HepG2 (cell line): Measurements from ENCODE around the gene NCOA5. TPM values are rescaled to one million over a fixed set of nuclear protein-coding genes. Genes with fewer than 3 reads are reported as not detected.
A peak's percentile ranks its signal among the peaks of the same experiment; 100 is the strongest.

Source experiments
- ARNT2 ChIP-seq: sonication (generic); formaldehyde crosslinking; IDR thresholded peaks from 2 replicates; pipeline ENCODE4 v1.8.0; 2022; ENCODE audit warnings: mild to moderate bottlenecking, low read depth, missing genetic modification reagents, moderate library complexity
- CCDC6 ChIP-seq: sonication (generic); formaldehyde crosslinking; IDR thresholded peaks from 2 replicates; pipeline ENCODE4 v1.8.1; 2022; ENCODE audit warnings: mild to moderate bottlenecking, missing genetic modification reagents, moderate library complexity
- FOXK1 ChIP-seq: sonication (generic); formaldehyde crosslinking; IDR thresholded peaks from 2 replicates; pipeline ENCODE4 v1.4.0; 2020; ENCODE audit warnings: low read depth, missing genetic modification reagents, borderline replicate concordance
- GABPA ChIP-seq, 2 experiments: IDR thresholded peaks; 2 replicates each; pipeline ENCODE4 v1.6.1; 2011 to 2016; ENCODE audit warnings: low read depth in 2 of 2, low read length in 1 of 2, missing biosample characterization in 1 of 2, missing genetic modification characterization in 1 of 2
- KDM3A ChIP-seq: IDR thresholded peaks from 2 replicates; pipeline ENCODE4 v1.6.1; 2018; ENCODE audit warnings: low read depth, missing compliant biosample characterization
- KLF11 ChIP-seq: IDR thresholded peaks from 2 replicates; pipeline ENCODE4 v1.6.1; 2016; ENCODE audit warnings: missing compliant biosample characterization
- KLF15 ChIP-seq: sonication (generic); formaldehyde crosslinking; IDR thresholded peaks from 2 replicates; pipeline ENCODE4 v1.8.1; 2023; ENCODE audit warnings: borderline replicate concordance, mild to moderate bottlenecking, inconsistent platforms, missing genetic modification reagents, mixed read lengths
- KLF9 ChIP-seq: IDR thresholded peaks from 2 replicates; pipeline ENCODE4 v1.6.1; 2016; ENCODE audit warnings: low read depth
- PAF1 ChIP-seq: IDR thresholded peaks from 2 replicates; pipeline ENCODE4 v1.6.1; 2016; ENCODE audit warnings: missing genetic modification reagents, missing compliant biosample characterization
- PRPF4 ChIP-seq: fragments of 200-400 bp; formaldehyde crosslinking; IDR thresholded peaks from 2 replicates; pipeline ENCODE4 v1.6.1; 2016; ENCODE audit warnings: low read length, low read depth; ENCODE audit not compliant: poor library complexity, severe bottlenecking
- SIX1 ChIP-seq: sonication (generic); formaldehyde crosslinking; IDR thresholded peaks from 2 replicates; pipeline ENCODE4 v1.4.0; 2020; ENCODE audit warnings: missing genetic modification reagents, borderline replicate concordance
- SMAD3 ChIP-seq: sonication (generic); formaldehyde crosslinking; IDR thresholded peaks from 2 replicates; pipeline ENCODE4 v1.4.0; 2020; ENCODE audit warnings: missing genetic modification reagents
- TGIF2 ChIP-seq: IDR thresholded peaks from 2 replicates; pipeline ENCODE4 v1.6.1; 2016; ENCODE audit warnings: control low read depth, missing compliant biosample characterization
- ZFP36 ChIP-seq: fragments of 150-350 bp; IDR thresholded peaks from 2 replicates; pipeline ENCODE4 v1.6.1; 2018; ENCODE audit warnings: borderline replicate concordance, low read length, low read depth; ENCODE audit not compliant: partially characterized antibody
- ZNF253 ChIP-seq: sonication (generic); formaldehyde crosslinking; IDR thresholded peaks from 2 replicates; pipeline ENCODE4 v1.8.0; 2022; ENCODE audit warnings: mild to moderate bottlenecking, missing genetic modification reagents, borderline replicate concordance
- ZNF350 ChIP-seq: sonication (generic); formaldehyde crosslinking; IDR thresholded peaks from 2 replicates; pipeline ENCODE4 v1.4.0; 2020; ENCODE audit warnings: mild to moderate bottlenecking, low read depth, missing genetic modification reagents, borderline replicate concordance
- ZNF441 ChIP-seq: sonication (generic); formaldehyde crosslinking; IDR thresholded peaks from 2 replicates; pipeline ENCODE4 v1.7.0; 2021; ENCODE audit warnings: missing genetic modification reagents, borderline replicate concordance
- ZNF572 ChIP-seq: sonication (generic); formaldehyde crosslinking; IDR thresholded peaks from 2 replicates; pipeline ENCODE4 v1.5.1; 2020; ENCODE audit warnings: mild to moderate bottlenecking, missing genetic modification reagents
- ZNF619 ChIP-seq: sonication (generic); formaldehyde crosslinking; IDR thresholded peaks from 2 replicates; pipeline ENCODE4 v1.4.0; 2020; ENCODE audit warnings: mild to moderate bottlenecking, missing genetic modification reagents
- ZNF713 ChIP-seq: sonication (generic); formaldehyde crosslinking; IDR thresholded peaks from 2 replicates; pipeline ENCODE4 v1.4.0; 2020; ENCODE audit warnings: mild to moderate bottlenecking, missing genetic modification reagents
- ZNF891 ChIP-seq: sonication (generic); formaldehyde crosslinking; IDR thresholded peaks from 2 replicates; pipeline ENCODE4 v1.5.0; 2020; ENCODE audit warnings: mild to moderate bottlenecking, missing genetic modification reagents
- polyA plus RNA-seq, 8 experiments: library from polyadenylated mRNA; depleted of rRNA in 3 of 8; stranded (reverse) in 7 of 8; unstranded in 1 of 8; fragments of >200 nt; fragmentation: Illumina TruSeq in 4 of 8; extraction: Trizol in 4 of 8; gene quantifications; 2 replicates each; pipeline versions ENCODE4 v1.2.1 to v1.2.3, GENCODE V29; 2011 to 2016; ENCODE audit warnings: low read depth in 4 of 8, missing spikeins in 1 of 8, mixed read lengths in 1 of 8; ENCODE audit not compliant: insufficient read depth in 1 of 8
- total RNA-seq, 5 experiments: library from RNA; depleted of rRNA; stranded (reverse); fragments of >200 nt; fragmentation: Illumina TruSeq; extraction: Trizol; gene quantifications; 2 replicates each; pipeline ENCODE4 v1.2.3, GENCODE V29; 2016; ENCODE audit warnings: low read depth in 1 of 5
- TF ChIP-seq, protein P1 (sequence below): sonication (generic); formaldehyde crosslinking; IDR thresholded peaks from 2 replicates; pipeline ENCODE4 v1.5.0; 2020; ENCODE audit warnings: missing genetic modification reagents, mild to moderate bottlenecking, borderline replicate concordance
- TF ChIP-seq, protein P2 (sequence below): sonication (generic); formaldehyde crosslinking; IDR thresholded peaks from 2 replicates; pipeline ENCODE4 v1.8.0; 2022; ENCODE audit warnings: mild to moderate bottlenecking, missing genetic modification reagents, moderate library complexity
- TF ChIP-seq, protein P3 (sequence below): sonication (generic); formaldehyde crosslinking; conservative IDR thresholded peaks from 2 replicates; pipeline ENCODE4 v1.4.0; 2020; ENCODE audit warnings: missing genetic modification reagents
- TF ChIP-seq, protein P4 (sequence below): sonication (generic); formaldehyde crosslinking; conservative IDR thresholded peaks from 2 replicates; pipeline ENCODE4 v1.5.0; 2020; ENCODE audit warnings: missing genetic modification reagents

The NCOA5 gene
- total and polyA plus RNA-seq, 2 of the 13 experiments (the other 11 are each of a cell fraction or from before 2014, with no cell fraction given) = 16.5 to 28.4 TPM

DNA sequence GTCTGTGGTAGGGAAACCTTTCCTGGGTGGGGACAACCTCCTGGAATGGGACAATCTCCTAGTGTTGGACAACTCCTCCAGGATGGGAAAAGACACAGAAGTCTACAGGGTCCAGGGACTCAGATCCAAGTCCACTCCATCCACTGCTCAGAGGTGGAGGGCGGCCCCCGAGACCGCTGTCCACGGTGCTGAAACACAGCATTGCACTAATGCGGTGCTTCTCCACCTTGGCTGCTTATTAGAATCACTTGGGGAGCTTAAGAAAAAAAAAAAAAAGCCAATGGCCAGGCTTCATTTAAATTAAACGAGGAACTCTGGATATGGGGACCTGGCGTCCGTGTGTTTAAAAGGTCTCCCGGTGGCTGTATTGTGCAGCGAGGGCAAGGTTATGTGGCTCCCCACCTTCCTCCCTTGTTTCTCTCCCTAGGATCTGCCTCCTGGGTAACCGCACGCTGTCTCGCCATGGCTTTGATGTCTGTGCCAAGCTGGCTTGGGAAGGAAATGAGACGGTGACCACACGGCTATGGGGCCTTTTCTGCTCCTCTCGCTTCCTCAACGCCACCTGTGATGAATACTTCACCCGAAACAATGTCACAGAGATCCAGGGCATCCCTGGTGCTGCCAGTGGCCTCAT lies 48.7 kb downstream of the NCOA5 start (continued):
- TF ChIP-seq, protein P1, sequence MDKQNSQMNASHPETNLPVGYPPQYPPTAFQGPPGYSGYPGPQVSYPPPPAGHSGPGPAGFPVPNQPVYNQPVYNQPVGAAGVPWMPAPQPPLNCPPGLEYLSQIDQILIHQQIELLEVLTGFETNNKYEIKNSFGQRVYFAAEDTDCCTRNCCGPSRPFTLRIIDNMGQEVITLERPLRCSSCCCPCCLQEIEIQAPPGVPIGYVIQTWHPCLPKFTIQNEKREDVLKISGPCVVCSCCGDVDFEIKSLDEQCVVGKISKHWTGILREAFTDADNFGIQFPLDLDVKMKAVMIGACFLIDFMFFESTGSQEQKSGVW (CRISPR knock-in tag) = 0 out of 2 replicates have a peak, but pooled peaks have one; percentile 56
- TF ChIP-seq ZNF713 (CRISPR knock-in tag) (no peak), ZNF891 (CRISPR knock-in tag) (peak; percentile 81; the same call in 1 of the 2 replicates), FOXK1 (CRISPR knock-in tag) (peak; percentile 89; the same call in 1 of the 2 replicates), TGIF2 (peak; percentile 95), KLF15 (peak; percentile 90; the same call in 1 of the 2 replicates), SIX1 (CRISPR knock-in tag) (peak; percentile 63), PRPF4 (no peak), KLF9 (CRISPR knock-in tag) (0 out of 2 replicates have a peak, but pooled peaks have one; percentile 94), KDM3A (peak; percentile 84; the same call in 1 of the 2 replicates), ZNF350 (CRISPR knock-in tag) (peak; percentile 64; the same call in 1 of the 2 replicates), ZNF619 (no peak; the same call in 1 of the 2 replicates), GABPA (IDR thresholded peaks at IDR 0.05; ENCODE audit: low read depth, low read length) (no peak), GABPA (CRISPR knock-in tag; IDR thresholded peaks at IDR 0.05; ENCODE audit: low read depth) (no peak), ARNT2 (CRISPR knock-in tag) (0 out of 2 replicates have a peak, but pooled peaks have one; percentile 65), ZFP36 (no peak), KLF11 (CRISPR knock-in tag) (peak; percentile 99), ZNF572 (no peak), SMAD3 (CRISPR knock-in tag) (peak; percentile 98), ZNF441 (CRISPR knock-in tag) (peak; percentile 94), ZNF253 (CRISPR knock-in tag) (no peak), PAF1 (no peak), CCDC6 (peak; percentile 62; the same call in 1 of the 2 replicates)
- TF ChIP-seq, protein P2, sequence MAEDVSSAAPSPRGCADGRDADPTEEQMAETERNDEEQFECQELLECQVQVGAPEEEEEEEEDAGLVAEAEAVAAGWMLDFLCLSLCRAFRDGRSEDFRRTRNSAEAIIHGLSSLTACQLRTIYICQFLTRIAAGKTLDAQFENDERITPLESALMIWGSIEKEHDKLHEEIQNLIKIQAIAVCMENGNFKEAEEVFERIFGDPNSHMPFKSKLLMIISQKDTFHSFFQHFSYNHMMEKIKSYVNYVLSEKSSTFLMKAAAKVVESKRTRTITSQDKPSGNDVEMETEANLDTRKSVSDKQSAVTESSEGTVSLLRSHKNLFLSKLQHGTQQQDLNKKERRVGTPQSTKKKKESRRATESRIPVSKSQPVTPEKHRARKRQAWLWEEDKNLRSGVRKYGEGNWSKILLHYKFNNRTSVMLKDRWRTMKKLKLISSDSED (CRISPR knock-in tag) = peak; percentile 72; the same call in 1 of the 2 replicates
- TF ChIP-seq, protein P3, sequence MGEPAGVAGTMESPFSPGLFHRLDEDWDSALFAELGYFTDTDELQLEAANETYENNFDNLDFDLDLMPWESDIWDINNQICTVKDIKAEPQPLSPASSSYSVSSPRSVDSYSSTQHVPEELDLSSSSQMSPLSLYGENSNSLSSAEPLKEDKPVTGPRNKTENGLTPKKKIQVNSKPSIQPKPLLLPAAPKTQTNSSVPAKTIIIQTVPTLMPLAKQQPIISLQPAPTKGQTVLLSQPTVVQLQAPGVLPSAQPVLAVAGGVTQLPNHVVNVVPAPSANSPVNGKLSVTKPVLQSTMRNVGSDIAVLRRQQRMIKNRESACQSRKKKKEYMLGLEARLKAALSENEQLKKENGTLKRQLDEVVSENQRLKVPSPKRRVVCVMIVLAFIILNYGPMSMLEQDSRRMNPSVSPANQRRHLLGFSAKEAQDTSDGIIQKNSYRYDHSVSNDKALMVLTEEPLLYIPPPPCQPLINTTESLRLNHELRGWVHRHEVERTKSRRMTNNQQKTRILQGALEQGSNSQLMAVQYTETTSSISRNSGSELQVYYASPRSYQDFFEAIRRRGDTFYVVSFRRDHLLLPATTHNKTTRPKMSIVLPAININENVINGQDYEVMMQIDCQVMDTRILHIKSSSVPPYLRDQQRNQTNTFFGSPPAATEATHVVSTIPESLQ (CRISPR knock-in tag) = peak; percentile 99
- TF ChIP-seq, protein P4, sequence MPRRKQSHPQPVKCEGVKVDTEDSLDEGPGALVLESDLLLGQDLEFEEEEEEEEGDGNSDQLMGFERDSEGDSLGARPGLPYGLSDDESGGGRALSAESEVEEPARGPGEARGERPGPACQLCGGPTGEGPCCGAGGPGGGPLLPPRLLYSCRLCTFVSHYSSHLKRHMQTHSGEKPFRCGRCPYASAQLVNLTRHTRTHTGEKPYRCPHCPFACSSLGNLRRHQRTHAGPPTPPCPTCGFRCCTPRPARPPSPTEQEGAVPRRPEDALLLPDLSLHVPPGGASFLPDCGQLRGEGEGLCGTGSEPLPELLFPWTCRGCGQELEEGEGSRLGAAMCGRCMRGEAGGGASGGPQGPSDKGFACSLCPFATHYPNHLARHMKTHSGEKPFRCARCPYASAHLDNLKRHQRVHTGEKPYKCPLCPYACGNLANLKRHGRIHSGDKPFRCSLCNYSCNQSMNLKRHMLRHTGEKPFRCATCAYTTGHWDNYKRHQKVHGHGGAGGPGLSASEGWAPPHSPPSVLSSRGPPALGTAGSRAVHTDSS (CRISPR knock-in tag) = no peak
